NCI-H128 (cell line): Measurements from ENCODE around the gene BICDL2.
A peak's percentile ranks its signal among the peaks of the same experiment; 100 is the strongest.

Experiments used
- DNase-seq: peaks from one replicate; lab custom pipeline; 2025; ENCODE audit not compliant: unreplicated experiment; lab: John Stamatoyannopoulos, UW

BICDL2 gene

DNA sequence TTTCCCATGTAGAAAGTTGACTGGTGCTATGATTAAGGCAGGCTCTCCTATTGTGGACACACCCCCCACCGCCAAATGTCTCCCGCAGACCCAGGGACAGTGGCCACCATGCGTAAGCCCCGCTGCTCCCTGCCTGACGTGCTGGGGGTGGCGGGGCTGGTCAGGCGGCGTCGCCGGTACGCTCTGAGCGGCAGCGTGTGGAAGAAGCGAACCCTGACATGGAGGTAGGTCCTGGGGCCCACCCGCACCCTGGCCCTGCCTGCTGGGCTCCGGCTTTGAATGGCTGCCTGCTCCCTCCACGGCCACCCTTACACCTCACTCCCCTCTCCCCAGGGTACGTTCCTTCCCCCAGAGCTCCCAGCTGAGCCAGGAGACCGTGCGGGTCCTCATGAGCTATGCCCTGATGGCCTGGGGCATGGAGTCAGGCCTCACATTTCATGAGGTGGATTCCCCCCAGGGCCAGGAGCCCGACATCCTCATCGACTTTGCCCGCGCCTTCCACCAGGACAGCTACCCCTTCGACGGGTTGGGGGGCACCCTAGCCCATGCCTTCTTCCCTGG, 13.3 kb upstream of the BICDL2 start:
- DNase-seq = no peak

DNA sequence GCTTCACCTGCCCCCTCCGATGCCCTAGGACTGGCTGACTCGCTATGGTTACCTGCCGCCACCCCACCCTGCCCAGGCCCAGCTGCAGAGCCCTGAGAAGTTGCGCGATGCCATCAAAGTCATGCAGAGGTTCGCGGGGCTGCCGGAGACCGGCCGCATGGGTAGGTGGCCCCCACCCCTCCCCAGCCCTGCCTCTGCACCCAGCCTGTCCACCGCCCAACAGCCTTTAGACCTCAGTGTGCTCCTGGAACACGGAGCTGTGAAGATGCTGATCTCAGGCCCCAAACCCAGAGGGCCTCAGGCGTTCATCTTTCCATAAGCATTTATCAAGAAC, 10.6 kb upstream of the BICDL2 start:
- DNase-seq = no peak

DNA sequence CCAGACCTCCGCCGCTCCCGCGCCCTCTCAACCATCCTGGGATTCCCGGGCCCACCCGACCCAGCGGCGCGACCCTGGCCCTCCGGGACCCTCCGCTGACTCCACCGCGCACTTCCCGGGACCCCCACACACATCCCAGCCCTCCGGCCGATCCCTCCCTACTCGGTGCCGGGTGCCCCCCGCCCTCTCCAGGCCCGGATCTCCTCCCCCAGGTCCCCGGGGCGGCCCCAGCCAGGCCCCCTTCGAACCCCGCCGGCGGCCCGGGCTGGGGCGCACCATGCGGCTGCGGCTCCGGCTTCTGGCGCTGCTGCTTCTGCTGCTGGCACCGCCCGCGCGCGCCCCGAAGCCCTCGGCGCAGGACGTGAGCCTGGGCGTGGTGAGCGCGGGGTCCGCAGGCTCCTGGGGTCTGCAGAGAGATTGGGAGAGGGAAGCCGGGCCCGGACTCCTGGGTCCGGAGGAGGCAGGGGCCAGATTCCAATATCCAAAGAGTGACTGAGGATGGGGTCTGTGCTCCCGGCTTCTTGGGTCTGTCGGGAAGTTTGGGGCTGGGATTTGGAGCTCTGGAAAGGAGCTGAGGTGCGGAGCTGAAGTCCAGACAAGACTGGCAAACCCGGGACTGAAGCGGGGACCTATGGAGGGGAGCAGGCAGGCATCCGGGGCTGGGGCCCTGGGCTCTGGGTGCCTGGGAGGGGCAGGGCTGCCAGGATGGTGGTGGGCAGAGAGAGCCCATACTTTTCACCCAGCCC, 10.1 kb upstream of the BICDL2 start:
- DNase-seq = no peak

DNA sequence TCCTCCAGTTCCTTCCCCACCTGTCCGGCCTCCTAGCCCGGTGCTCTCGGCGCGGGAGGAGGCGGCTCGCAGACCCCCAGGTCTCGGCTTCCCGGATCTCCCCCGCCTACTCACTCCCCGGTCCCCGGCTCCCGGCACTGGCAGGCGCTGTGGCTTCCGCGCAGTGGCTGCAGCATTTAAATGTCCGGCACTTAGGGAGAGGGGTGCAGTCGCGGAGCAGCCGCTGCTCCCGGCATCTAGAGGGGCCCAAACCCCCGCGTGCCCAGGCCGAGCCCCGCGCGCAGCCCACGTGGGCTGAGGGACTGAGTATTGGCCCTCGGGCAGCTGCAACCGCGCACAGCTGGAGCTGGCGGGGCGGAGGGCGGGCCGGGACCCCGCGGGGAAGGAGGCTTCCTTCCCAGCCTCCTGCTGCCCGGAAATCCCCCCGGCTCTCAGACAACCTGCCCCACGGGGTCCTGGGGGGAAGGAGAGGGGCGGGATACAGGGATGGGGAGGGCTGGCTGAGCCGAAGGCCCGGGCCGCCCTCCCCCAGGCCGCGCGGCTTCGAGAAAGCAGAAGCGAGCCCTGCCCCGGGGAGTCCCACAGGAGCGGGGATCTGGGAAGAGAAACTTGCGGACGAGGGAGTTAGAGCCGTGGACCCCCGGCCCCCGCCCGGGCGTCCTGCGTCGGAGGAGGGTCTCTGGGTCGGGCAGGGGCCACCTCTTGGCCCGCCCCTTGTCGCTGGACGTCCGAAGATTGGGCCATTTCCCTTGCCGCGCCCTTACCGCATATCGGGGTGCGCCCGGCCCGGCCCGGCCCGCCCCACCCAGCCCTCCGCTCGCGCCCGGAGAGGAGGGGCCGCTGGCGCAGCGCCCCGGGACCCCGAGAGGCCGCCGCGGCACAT, 9.3 kb upstream of the BICDL2 start, which contains the start of gene MMP25:
Gene MMP25 (plus strand): TSS at position 804 of the 883 bp plus-strand sequence. CDS start 357 bp downstream, outside the sequence.
- DNase-seq = no peak

DNA sequence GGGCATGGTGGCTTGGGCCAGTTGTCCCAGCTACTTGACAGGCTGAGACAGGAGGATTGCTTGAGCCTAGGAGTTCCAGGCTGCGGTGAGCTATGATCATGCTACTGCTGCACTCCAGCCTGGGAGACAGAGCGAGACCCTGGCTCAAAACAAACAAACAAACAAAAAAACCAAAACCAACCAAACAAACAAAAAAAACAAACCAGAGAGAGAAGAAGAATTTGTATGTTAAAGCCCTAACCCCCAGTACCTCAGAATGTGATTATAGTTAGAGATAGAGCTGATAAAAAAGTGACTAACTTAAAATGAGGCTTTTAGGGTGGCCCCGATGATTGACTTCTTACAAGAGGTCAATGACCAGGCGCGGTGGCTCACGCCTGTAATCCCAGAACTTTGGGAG, 8.0 kb upstream of the BICDL2 start:
- DNase-seq = no peak

DNA sequence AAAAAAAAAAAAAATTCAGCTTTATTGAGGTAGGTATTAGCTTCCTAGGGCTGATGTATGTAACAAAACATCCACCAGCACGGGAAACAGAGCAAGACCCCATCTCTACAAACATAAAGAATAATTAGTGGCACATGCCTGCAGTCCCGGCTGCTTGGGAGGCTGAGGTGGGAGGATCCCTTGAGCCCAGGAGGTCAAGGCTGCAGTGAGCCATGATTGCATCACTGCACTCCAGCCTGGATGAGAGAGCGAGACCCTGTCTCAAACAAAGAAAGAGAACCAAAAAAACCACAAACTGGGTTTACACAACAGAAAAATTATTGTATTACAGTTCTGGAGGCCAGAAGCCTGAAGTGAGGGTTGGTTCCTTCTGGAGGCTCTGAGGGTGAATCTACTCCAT, 5.6 kb upstream of the BICDL2 start:
- no peak for DNase-seq

DNA sequence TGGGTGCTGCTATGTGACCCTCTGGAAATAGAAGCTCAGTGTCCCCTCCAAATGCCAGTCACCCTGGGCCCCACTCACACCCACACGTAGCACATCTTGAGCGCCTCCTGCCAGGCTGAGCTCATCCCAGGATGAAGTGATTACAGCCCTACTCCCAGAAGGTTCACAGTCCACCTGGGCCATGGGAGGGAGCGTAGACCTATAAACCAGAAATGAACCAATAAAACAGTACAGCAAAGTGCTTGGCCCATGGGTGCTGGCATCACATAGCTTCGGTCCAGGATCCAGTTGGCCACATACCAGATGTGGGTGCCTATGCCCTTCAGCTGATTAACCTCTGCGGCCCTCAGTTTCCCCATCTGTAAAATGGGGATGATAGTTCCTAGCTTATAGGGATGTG, 2.2 kb upstream of the BICDL2 start:
- DNase-seq = no peak

DNA sequence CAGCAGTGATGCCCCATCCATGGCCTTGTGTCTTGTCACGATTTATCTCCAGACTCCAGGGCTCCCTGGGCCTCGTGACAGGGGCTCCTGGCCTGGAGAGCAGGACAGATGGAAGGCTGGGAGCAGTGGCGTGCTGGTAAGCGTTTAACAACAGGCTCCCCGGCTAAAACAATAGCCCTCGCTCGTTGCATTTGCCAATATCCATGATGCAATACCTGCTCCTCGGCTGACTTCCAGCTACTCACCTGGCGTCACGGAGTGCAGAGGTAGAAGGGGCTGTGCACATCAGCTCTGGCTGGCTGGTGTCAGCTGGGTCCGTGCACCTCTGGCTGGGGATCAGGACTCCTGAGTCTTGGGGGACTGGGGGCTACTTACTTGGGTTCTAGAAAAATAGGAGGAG, 1.5 kb upstream of the BICDL2 start:
- no peak for DNase-seq

DNA sequence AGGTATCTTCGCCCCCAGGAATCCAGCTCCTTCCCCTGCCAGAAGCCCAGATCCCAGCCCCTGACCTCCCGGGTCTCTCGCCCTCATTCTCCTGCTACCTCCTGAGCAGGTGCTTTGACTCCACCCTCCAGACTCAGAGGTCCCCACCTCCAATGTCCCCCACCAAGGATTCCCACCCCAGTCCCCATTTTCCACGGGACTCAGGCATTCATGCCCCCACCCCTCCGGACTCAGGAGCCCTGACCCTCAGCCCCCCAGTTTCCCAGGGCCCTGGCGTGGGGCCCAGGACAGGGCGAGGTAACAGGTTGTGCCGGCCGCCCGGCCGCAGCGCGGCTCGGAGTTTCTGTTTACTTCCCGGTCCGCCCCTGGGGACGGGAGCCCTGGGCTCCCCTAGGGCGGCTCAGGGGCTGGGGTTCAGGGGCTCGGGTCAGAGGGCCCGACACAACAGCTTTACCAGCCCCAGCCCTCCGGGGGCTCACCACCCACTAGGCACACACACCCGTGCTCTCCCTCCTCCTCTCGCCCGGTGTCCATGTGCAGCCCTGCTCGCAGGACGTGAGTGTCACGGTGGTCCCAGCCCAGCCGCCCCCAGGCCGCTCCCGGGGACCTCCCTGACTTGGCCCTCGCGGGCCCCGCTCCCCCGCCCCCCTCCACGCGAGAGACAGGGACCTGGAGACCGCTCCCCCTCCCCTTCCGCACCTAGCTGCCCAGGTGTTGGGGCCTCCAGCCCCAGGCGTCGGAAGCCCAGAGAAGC, 595 bp downstream of the BICDL2 start:
- DNase-seq = no peak

DNA sequence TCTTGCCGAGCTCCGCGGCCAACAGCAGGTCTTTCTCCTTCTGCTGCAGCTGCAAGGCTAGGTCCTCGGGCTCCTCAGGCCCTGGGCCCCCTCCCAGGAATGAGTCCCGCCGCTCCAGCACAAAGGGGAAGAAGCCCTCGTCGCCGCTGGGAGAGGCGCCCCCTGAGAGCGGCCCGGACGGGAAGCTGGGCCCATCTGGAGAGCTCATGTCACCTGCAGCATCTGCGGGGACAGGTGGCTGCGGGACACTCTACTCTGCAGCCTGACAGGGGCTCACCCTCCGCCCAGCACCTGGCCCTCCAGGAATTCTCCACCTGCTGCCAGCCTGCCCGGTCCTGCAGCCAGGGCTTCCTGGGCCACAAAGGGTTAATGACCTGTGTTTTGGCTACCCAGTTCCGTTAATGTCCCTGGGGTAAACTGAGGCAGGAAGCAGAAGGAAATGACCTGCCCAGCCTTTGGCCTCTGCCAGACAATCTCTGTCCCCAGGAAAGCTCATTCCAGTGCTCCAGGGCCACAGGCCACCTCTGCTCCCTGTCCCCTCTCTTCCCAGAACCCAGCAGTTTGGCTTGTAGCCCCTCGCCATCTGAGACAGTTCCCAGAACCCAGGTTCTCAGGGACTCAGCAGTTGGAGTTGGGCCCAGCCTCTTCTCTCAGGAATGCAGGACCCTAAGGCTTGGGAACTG, 1.3 kb downstream of the BICDL2 start:
- no peak for DNase-seq

DNA sequence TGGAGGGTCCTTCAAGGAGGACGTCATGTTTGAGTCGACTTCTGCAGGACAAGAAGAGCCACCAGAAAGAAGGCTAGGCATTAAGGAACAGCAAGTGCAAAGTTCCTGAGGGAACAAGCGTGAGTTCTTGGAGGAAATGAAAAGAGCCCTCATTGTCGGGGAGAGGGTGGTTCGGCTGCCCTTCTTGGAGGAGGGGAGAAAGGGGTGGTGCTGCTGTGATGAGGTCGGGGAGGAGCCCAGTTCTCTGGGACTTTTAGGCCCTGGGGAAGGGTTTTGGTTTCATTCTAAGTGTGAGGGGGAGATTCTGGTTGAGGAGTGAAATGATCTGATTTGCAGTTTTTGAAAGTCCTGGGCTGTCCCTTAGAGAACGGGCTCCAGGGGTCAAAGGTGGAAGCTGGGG, 4.1 kb downstream of the BICDL2 start:
- DNase-seq = no peak

DNA sequence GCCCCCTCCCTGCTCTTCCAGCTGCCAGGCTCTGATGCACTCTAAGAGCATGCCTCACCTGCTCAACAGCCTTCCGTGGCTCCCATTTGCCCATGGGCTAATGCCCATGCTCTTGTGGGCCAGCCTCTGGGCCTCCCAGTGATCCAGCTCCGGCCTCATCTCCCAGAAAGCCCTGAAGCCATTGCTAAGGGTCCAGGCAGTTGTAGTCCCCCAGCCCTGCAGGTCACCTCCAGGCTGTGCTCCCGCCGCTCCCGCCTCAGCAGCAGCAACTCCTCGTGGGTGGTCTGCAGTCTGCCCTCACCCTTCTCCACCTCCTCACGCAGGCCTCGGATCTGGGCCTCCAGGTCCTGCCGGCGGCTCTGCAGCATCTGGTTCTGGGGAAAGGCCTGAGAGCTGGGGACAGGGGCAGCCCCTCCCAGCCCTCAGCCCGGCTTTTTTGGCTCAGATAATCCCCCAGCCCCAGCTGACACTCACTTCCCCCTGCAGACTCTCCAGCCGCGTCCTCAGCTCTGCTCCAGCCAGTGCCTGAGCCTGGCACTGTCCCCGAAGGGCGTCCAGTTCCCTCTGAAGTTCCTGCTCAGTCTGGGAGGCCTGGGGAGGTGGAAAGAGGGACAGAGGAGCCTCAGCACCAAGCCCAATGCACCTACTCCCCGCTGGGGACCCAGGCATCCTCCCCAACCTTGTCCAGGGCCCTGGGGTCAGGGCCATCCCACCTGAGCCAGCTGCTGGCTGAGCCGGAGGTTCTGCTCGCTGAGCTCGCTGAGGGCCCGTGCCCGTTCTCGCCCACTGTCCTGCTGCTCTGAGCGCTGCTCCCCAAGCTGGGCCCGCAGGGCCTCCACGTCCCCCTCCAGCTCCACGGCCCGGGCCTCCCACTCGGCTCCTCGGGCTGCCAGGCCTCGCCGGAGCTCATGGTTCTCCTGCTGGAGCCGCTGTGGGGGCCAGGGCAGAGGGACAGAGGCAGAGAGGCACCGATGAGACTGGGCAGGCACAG, 6.2 kb downstream of the BICDL2 start:
- no peak for DNase-seq

DNA sequence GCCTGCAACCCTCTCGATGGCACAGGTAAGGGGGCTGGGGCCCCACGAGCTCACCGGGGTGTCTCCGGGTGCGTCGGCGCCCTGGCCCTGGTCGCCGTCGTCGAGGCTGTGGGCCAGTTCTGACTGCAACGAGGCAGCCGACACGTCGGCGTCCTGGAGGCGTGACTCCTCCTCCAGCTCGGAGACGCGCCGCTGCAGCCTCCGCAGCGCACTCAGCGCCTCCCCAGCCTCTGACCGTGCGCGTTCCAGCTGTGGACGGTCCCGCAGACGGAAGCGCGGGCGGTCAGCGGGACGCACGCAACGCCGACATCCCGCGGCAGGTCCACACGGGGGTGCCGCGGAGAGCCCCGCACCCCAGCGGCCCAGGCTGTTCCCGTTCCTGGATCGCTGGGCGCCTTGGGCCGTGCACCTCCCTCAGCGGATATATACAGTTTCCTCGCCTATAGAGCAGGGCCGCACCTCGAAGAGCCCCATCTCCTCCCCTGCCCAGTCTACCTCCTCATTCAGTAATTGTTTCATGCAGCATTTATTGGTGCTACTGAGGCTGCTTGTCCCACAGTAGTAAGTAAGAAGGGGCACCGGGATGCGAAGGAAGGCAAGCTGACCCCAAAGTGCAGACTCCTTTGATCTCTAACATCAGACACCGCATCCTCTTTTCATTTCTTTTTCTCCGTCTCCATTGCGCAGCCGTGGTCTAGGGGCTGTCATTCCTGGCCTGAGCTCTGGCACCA, 7.1 kb downstream of the BICDL2 start:
- DNase-seq = no peak

DNA sequence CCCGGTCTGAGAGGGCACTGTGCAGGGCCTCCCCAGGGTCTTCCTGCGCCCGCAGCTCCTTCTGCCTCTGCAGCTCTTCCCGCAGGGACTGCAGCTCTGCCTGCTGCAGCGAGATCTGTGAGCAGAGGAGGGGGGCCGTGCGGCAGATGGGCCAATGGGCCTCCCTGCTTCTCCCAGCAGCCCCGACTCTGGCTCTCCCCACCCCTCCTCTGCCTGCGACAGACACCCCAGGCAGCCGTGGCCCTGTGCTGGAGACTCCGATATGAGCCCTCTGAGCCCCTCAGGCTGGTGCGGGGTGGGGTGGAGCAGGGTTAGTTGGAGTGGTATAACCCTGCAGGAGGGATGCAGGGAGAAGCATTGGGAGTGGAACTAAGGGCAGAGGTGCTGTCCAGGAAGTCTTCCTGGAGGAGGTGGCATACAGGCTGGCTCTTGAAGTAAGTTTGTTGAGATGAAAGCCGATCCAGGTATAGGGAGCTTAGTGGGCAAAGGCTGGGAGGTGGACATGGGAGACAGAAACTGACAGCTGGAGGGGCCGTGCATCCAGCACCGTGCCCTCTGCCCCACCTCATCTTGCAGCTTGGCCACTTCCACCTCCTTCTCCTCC, 7.9 kb downstream of the BICDL2 start:
- no peak for DNase-seq

DNA sequence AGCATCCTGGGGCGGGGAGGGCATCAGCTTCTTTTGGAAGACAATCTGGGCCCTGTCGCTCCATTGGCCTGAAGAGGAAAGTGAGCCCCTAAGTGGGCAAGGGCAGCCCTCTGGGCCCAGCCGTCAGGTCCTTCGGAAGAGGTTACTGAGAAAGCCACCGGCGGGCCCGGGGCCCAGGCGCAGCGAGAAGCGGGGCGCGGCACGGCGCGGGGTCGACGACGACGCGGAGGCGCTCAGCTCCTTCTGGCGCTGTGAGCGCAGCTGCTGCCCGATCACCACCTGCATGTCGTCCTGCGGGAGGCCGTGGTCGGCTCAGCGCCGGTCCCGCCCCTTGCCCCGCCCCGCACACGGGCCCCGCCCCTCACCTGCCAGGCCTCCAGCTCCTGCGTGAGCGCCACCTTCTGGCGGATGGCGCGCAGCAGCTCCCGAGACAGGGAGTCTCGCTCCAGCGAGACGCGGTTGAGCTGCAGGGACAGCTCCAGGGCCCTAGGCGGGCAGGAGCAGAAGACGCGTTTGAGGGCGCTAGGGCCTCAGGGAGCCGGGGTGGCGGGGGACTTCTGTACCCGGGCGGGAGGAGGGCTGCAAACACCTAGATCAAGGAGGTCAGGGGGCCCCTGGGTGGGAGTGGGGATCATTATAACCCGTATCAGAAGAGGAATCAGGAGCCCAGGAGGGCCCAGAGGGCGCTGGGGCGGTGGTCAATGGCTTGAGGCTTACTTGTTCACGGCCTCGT, 8.6 kb downstream of the BICDL2 start:
- peak; percentile 50 for DNase-seq

DNA sequence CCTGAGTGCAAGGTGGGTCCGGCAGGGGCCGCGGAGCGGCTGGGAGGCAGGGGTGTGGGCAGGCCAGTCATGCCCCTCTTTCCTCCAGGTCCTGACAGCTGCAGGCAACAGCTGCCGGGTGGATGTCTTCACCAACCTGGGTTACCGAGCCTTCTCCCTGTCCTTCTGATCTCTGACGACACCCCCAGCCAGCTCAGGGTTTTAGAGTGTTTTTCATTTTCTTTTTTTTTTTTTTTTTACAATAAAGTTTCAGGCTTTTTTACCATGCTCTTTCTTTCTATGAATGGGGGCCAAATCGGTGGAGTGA, 9.3 kb downstream of the BICDL2 start:
- no peak for DNase-seq

DNA sequence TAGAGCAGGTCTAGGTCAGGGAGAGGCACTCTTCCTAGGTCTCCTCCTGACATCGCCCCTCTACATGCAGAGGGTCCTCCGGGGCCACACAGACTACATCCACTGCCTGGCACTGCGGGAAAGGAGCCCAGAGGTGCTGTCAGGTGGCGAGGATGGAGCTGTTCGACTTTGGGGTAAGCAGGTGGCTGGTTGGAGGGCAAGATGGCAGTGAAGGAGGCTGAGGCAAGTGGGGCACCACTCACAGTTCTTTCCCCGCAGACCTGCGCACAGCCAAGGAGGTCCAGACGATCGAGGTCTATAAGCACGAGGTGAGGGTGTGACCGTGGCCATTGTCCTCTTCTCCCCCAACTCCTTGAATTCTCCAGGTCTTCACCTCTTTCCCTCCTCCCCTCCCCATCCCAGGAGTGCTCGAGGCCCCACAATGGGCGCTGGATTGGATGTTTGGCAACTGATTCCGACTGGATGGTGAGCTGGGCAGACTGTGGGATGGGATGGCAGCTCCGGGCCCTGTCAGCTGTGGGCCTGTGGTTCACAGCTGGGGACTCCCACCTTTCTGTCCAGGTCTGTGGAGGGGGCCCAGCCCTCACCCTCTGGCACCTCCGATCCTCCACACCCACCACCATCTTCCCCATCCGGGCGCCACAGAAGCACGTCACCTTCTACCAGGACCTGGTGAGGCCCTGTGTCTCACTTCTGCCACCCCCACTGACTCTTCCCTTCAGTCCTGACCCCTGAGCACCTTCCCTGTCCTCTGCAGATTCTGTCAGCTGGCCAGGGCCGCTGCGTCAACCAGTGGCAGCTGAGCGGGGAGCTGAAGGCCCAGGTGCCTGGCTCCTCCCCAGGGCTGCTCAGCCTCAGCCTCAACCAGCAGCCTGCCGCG, 9.9 kb downstream of the BICDL2 start:
- DNase-seq = no peak
